Spleen (tissue), 11 donors: Measurements from ENCODE around the gene NTN1. TPM values are rescaled to one million over a fixed set of nuclear protein-coding genes. Genes with fewer than 3 reads are reported as not detected.

Source experiments
- DNase-seq: peaks from one replicate; pipeline ENCODE4 v3.0.0-alpha.2; 2020
- H3K27ac ChIP-seq, 8 donors: fragments of 200-600 bp; sonication (generic) in 7 of 8; 1 replicate in 4 of 8; 2 replicates in 4 of 8; pipeline versions ENCODE4 v1.5.0 to v1.8.0; 2016 to 2021; ENCODE audit warnings: inconsistent platforms in 4 of 8, mild to moderate bottlenecking in 4 of 8, moderate library complexity in 1 of 8
- H3K27me3 ChIP-seq, 7 donors: fragments of 200-600 bp; sonication (generic) in 6 of 7; replicated peaks in 1 of 7; 1 replicate in 4 of 7; 2 replicates in 3 of 7; pipeline versions ENCODE4 v1.5.0 to v1.8.0; 2016 to 2021; ENCODE audit warnings: inconsistent platforms in 3 of 7, mild to moderate bottlenecking in 1 of 7
- H3K36me3 ChIP-seq, 6 donors: fragments of 200-600 bp; sonication (generic) in 5 of 6; 1 replicate in 4 of 6; 2 replicates in 2 of 6; pipeline versions ENCODE4 v1.5.0 to v1.8.0; 2016 to 2021; ENCODE audit warnings: inconsistent platforms in 2 of 6
- H3K4me1 ChIP-seq, 6 donors: fragments of 200-600 bp; sonication (generic) in 5 of 6; 1 replicate in 3 of 6; 2 replicates in 3 of 6; pipeline versions ENCODE4 v1.5.0 to v1.8.0; 2016 to 2021; ENCODE audit warnings: inconsistent platforms in 3 of 6
- H3K4me3 ChIP-seq, 8 donors: fragments of 200-600 bp; sonication (generic) in 7 of 8; 1 replicate in 4 of 8; 2 replicates in 4 of 8; pipeline versions ENCODE4 v1.5.0 to v1.8.0; 2016 to 2021; ENCODE audit warnings: inconsistent platforms in 4 of 8, mild to moderate bottlenecking in 4 of 8, moderate library complexity in 2 of 8
- H3K9me3 ChIP-seq, 8 donors: fragments of 200-600 bp; sonication (generic) in 7 of 8; 1 replicate in 4 of 8; 2 replicates in 4 of 8; pipeline versions ENCODE4 v1.5.0 to v1.8.0; 2016 to 2021; ENCODE audit warnings: inconsistent platforms in 4 of 8
- CTCF ChIP-seq, 11 experiments: fragments of 200-600 bp in 7 of 11; fragments of 450-650 bp in 4 of 11; sonication (generic) in 4 of 11; IDR thresholded peaks in 8 of 11; conservative IDR thresholded peaks in 3 of 11; 1 replicate in 7 of 11; 2 replicates in 4 of 11; pipeline versions ENCODE4 v1.4.0 to v1.8.0; 2016 to 2021; ENCODE audit warnings: antibody characterized with exemption in 11 of 11, inconsistent platforms in 4 of 11, mild to moderate bottlenecking in 1 of 11
- POLR2A ChIP-seq, 3 donors: fragments of 450-650 bp; IDR thresholded peaks; one replicate each; pipeline ENCODE4 v1.5.1; 2017; ENCODE audit warnings: antibody characterized with exemption in 3 of 3, mild to moderate bottlenecking in 1 of 3
- POLR2AphosphoS5 ChIP-seq, 3 donors: sonication (generic); formaldehyde crosslinking; IDR thresholded peaks; one replicate each; pipeline ENCODE4 v1.5.1; 2017; ENCODE audit warnings: antibody characterized with exemption in 3 of 3
- WGBS, 5 donors: extraction: QIAGEN DNeasy Blood & Tissue Kit in 3 of 5; methylation state at CpG; one replicate each; pipeline versions ENCODE4 v1.1.5 to v1.1.7; 2013 to 2018; 5-methylcytosine and 5-hydroxymethylcytosine counted together
- intact Hi-C: fragments of 100-400 bp; cut with DNase I; formaldehyde crosslinking; loops from one replicate; pipeline ENCODE4 v1.15.0; 2023; ENCODE audit warnings: low total_unique reads
- polyA plus RNA-seq, 3 donors: library from polyadenylated mRNA; stranded (reverse); fragments of 200-250 nt; gene quantifications; one replicate each; pipeline ENCODE4 v1.2.1, GENCODE V29; 2013
- total RNA-seq, 7 donors: library from RNA; depleted of rRNA in 3 of 7; stranded (reverse); fragments of >200 nt in 3 of 7; fragmentation: NEBNext Ultra II Directional in 4 of 7; extraction: Animal tissue kit (Norgen Biotek cat#: 25700) in 4 of 7; gene quantifications; one replicate each; pipeline versions ENCODE4 v1.1.0 to v1.2.1, GENCODE V29; 2016 to 2021
- donor health status: healthy with polysubstance abuse.
- donor health status: DM: no; HTN: no; CAD: no; lungs with moderate emphysema.
- donor health status: DM: no; HTN: no; CAD: no.
- donor health status: Bipolar disorder and iron deficiency.
- donor health status: healthy.
- donor health status: DM: no; HTN: no; CAD: no.
- donor health status: DM: yes; HTN: yes; CAD: no.

NTN1 gene
- total and polyA plus RNA-seq, 10 donors: 0.07 to 0.43 (median 0.23) TPM; not detected in 2

- H3K27ac ChIP-seq: no peak overlapping the region
Measured at GRCh38 chr17:9028988-9029570, 7.8 kb downstream of the NTN1 start.

GRCh38 chr17:9032151-9032550 is 10.8 kb downstream of the NTN1 start:
- intact Hi-C loops: no loop called here
- Histone ChIP-seq H3K4me1 (no peaks in the 10 kb centered on the region), H3K9me3 (no peaks in the 10 kb centered on the region), H3K36me3 (no peaks in the 10 kb centered on the region), H3K27me3 (peaks cover 0 to 73% (median 3%) of the 10 kb centered on the region in 7 donors), H3K4me3 (no peak overlapping the region), H3K27ac (no peak overlapping the region)
- no peak for DNase-seq
- no peak for TF ChIP-seq POLR2A (IDR thresholded peaks at IDR 0.05)
- TF ChIP-seq POLR2AphosphoS5 (IDR thresholded peaks at IDR 0.05): no peak
- no peak for TF ChIP-seq CTCF (IDR thresholded peaks at IDR 0.05 in 8 of 11, conservative IDR thresholded peaks at IDR 0.05 in 3 of 11)
- WGBS, 5 donors: 79 to 89% (median 83%) methylated on average over 9 of the region's 9 CpGs

More at GRCh38 chr17:9028988-9029570, 7.8 kb downstream of the NTN1 start:
- no peaks in the 10 kb centered on the region for H3K9me3 ChIP-seq
- peaks cover 0 to 94% (median 22%) of the 10 kb centered on the region in 7 donors for H3K27me3 ChIP-seq
- peaks cover 0 to 6% (median 2%) of the 10 kb centered on the region in 6 donors for H3K4me1 ChIP-seq
- 70 to 88% (median 84%) methylated on average over 13 of the region's 13 CpGs for WGBS, 5 donors
- intact Hi-C loops: no loop called here
- no peaks in the 10 kb centered on the region for H3K36me3 ChIP-seq
- TF ChIP-seq CTCF (IDR thresholded peaks at IDR 0.05 in 8 of 11, conservative IDR thresholded peaks at IDR 0.05 in 3 of 11) (no peak), POLR2A (IDR thresholded peaks at IDR 0.05) (no peak), POLR2AphosphoS5 (IDR thresholded peaks at IDR 0.05) (no peak)
- DNase-seq: no peak
- H3K4me3 ChIP-seq: no peak overlapping the region

GRCh38 chr17:9032583-9032982 is 11.3 kb downstream of the NTN1 start:
- no peak overlapping the region for H3K27ac ChIP-seq
- no peak for DNase-seq
- H3K4me1 ChIP-seq: no peaks in the 10 kb centered on the region
- WGBS, 5 donors: 60 to 83% (median 78%) methylated on average over 10 of the region's 10 CpGs
- no peak overlapping the region for H3K4me3 ChIP-seq
- H3K27me3 ChIP-seq: peaks cover 0 to 69% (median 3%) of the 10 kb centered on the region in 7 donors
- no peaks in the 10 kb centered on the region for H3K36me3 ChIP-seq
- intact Hi-C loops: no loop called here
- H3K9me3 ChIP-seq: no peaks in the 10 kb centered on the region
- TF ChIP-seq POLR2AphosphoS5 (IDR thresholded peaks at IDR 0.05) (no peak), POLR2A (IDR thresholded peaks at IDR 0.05) (no peak), CTCF (IDR thresholded peaks at IDR 0.05 in 8 of 11, conservative IDR thresholded peaks at IDR 0.05 in 3 of 11) (no peak)

GRCh38 chr17:9035249-9035648 is 13.9 kb downstream of the NTN1 start:
- DNase-seq: no peak
- intact Hi-C loops: no loop called here
- TF ChIP-seq POLR2AphosphoS5 (IDR thresholded peaks at IDR 0.05) (no peak), POLR2A (IDR thresholded peaks at IDR 0.05) (no peak), CTCF (IDR thresholded peaks at IDR 0.05 in 8 of 11, conservative IDR thresholded peaks at IDR 0.05 in 3 of 11) (no peak)
- no peak overlapping the region for H3K4me3 ChIP-seq
- H3K4me1 ChIP-seq: no peaks in the 10 kb centered on the region
- H3K27ac ChIP-seq: no peak overlapping the region
- no peaks in the 10 kb centered on the region for H3K36me3 ChIP-seq
- WGBS, 5 donors: 85 to 91% (median 86%) methylated on average over 1 of the region's 1 CpG
- peaks cover 0 to 42% (median 0%) of the 10 kb centered on the region in 7 donors for H3K27me3 ChIP-seq
- peaks cover 0 to 16% (median 10%) of the 10 kb centered on the region in 8 donors for H3K9me3 ChIP-seq
